Transverse colon (tissue), 4 donors: ENCODE data around the gene SHC2. TPM values are rescaled to one million over a fixed set of nuclear protein-coding genes. Genes with fewer than 3 reads are reported as not detected.
"Not testable (repeated sequence)": the region's sequence is repeated elsewhere in the genome, so short reads cannot be mapped to it uniquely, and the experiment has no call there.

ENCODE experiments used
- DNase-seq: peaks from one replicate; pipeline ENCODE4 v3.0.0-alpha.2; 2019
- H3K27ac ChIP-seq, 4 donors: fragments of 200-600 bp; sonication (generic); 2 replicates each; pipeline ENCODE4 v1.5.1; 2016 to 2018; ENCODE audit warnings: inconsistent platforms in 4 of 4
- H3K27me3 ChIP-seq: fragments of 200-600 bp; sonication (generic); 2 replicates; pipeline ENCODE4 v1.5.1; 2017; ENCODE audit warnings: inconsistent platforms
- H3K36me3 ChIP-seq, 4 donors: fragments of 200-600 bp; sonication (generic); 2 replicates each; pipeline ENCODE4 v1.5.1; 2017 to 2019; ENCODE audit warnings: inconsistent platforms in 4 of 4
- H3K4me1 ChIP-seq, 4 donors: fragments of 200-600 bp; sonication (generic); 2 replicates each; pipeline ENCODE4 v1.5.1; 2017 to 2020; ENCODE audit warnings: inconsistent platforms in 4 of 4
- H3K4me3 ChIP-seq, 4 donors: fragments of 200-600 bp; sonication (generic); 1 replicate in 1 of 4; 2 replicates in 3 of 4; pipeline versions ENCODE4 v1.5.1 to v1.6.1; 2017 to 2019; ENCODE audit warnings: inconsistent platforms in 4 of 4
- H3K9me3 ChIP-seq, 2 donors: fragments of 200-600 bp; sonication (generic); 2 replicates each; pipeline ENCODE4 v1.5.1; 2017 to 2019; ENCODE audit warnings: inconsistent platforms in 2 of 2
- EP300 ChIP-seq: sonication (generic); formaldehyde crosslinking; IDR thresholded peaks from one replicate; pipeline ENCODE4 v1.6.1; 2017; ENCODE audit warnings: antibody characterized with exemption, low read depth
- POLR2A ChIP-seq: fragments of 450-650 bp; IDR thresholded peaks from one replicate; pipeline ENCODE4 v1.6.1; 2016; ENCODE audit warnings: antibody characterized with exemption, mild to moderate bottlenecking, moderate library complexity
- POLR2AphosphoS5 ChIP-seq, 3 donors: sonication (generic); formaldehyde crosslinking; IDR thresholded peaks; one replicate each; pipeline ENCODE4 v1.6.1; 2016; ENCODE audit warnings: antibody characterized with exemption in 3 of 3
- WGBS, 2 donors: methylation state at CpG; one replicate each; pipeline ENCODE4 v1.1.5; 2018; ENCODE audit warnings: low coverage in 1 of 2; 5-methylcytosine and 5-hydroxymethylcytosine counted together
- in situ Hi-C, 4 donors: fragments of 200-750 bp; cut with MboI; loops; one replicate each; pipeline versions ENCODE4 v1.15.0 to v1.15.1; 2017; ENCODE audit warnings: low sequenced_read_pairs in 3 of 4, low pct_ligation_motif_present in 1 of 4, low pct_unique_long_range_greater_than_20kb in 1 of 4
- intact Hi-C: fragments of 100-400 bp; cut with DNase I; formaldehyde crosslinking; loops from one replicate; pipeline ENCODE4 v1.15.1; 2023; ENCODE audit warnings: low total_unique reads
- total RNA-seq, 4 donors: library from RNA; depleted of rRNA; stranded (reverse); fragments of >200 nt; gene quantifications; one replicate each; pipeline ENCODE4 v1.1.0, GENCODE V29; 2016
- TF ChIP-seq, protein P1 (sequence below), 5 experiments: fragments of 200-600 bp in 3 of 5; fragments of 450-650 bp in 2 of 5; sonication (generic) in 3 of 5; IDR thresholded peaks; 1 replicate in 2 of 5; 2 replicates in 3 of 5; pipeline ENCODE4 v1.5.1; 2016 to 2017; ENCODE audit warnings: antibody characterized with exemption in 5 of 5, inconsistent platforms in 3 of 5, mild to moderate bottlenecking in 2 of 5, moderate library complexity in 1 of 5

The SHC2 gene
- total RNA-seq, 4 donors from 2014 or later: 6.3 to 30.3 (median 11.1) TPM

DNA sequence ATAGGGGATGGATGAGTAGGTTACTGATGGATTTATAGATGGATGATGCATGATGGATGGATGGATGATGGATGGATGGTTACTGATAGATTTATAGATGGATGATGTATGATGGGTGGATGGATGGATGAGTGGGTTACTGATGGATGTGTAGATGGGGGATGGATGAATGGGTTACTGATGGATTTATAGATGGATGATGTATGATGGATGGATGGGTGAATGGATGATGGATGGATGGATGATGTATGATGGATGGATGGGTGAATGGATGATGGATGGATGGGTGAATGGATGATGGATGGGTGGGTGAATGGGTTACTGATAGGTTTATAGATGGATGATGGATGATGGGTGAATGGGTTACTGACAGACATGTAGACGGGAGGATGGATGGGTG is 45.5 kb downstream of the SHC2 start:
- no peaks in the 10 kb centered on the region for H3K4me1 ChIP-seq
- 88 to 90% methylated on average over 1 of the region's 1 CpG for WGBS, 2 donors
- no peaks in the 10 kb centered on the region for H3K36me3 ChIP-seq
- H3K9me3 ChIP-seq: no peaks in the 10 kb centered on the region
- DNase-seq: no peak
- intact Hi-C loops (no loop called here), in situ Hi-C loops (no loop called here)
- H3K27me3 ChIP-seq: peaks cover 23% of the 10 kb centered on the region
- H3K27ac ChIP-seq: no peak overlapping the region
- TF ChIP-seq POLR2A (no peak), EP300 (no peak), POLR2AphosphoS5 (IDR thresholded peaks at IDR 0.05) (no peak)
- TF ChIP-seq, protein P1, sequence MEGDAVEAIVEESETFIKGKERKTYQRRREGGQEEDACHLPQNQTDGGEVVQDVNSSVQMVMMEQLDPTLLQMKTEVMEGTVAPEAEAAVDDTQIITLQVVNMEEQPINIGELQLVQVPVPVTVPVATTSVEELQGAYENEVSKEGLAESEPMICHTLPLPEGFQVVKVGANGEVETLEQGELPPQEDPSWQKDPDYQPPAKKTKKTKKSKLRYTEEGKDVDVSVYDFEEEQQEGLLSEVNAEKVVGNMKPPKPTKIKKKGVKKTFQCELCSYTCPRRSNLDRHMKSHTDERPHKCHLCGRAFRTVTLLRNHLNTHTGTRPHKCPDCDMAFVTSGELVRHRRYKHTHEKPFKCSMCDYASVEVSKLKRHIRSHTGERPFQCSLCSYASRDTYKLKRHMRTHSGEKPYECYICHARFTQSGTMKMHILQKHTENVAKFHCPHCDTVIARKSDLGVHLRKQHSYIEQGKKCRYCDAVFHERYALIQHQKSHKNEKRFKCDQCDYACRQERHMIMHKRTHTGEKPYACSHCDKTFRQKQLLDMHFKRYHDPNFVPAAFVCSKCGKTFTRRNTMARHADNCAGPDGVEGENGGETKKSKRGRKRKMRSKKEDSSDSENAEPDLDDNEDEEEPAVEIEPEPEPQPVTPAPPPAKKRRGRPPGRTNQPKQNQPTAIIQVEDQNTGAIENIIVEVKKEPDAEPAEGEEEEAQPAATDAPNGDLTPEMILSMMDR (IDR thresholded peaks at IDR 0.05): no peak
- H3K4me3 ChIP-seq: no peak overlapping the region

DNA sequence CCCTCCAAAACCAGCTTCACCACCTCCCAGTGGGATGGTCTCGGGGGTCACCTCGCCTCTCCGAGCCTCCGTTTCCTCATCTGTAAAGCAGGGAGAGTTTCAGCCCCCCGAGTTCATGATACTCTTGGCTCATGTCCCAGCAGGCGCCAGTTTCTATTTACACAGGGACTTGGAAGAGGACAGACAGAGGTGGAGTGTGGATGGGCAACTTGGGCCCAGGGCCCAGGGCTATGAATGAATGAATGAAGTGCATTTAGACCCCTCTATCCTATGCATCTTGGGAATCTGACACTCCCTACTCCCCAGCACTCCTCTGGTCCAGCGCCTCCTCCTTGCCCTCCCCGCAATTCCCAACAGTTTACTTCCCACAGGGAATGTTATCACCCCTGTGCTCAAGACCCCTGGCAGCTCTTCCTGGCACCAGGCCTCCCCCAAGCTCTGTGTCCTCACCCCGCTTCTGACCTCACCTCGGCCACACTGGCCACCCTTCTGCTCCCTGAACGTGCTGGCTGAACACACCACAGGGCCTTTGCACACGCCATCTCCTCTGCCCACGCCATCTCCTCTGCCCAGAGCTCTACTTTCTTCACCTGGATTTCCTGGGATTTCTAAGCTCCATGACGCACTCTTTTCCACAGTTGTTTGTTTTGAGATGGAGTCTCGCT is 46.9 kb downstream of the SHC2 start:
- in situ Hi-C loops (no loop called here), intact Hi-C loops (no loop called here)
- no peak overlapping the region for H3K4me3 ChIP-seq
- H3K4me1 ChIP-seq: peaks cover 7 to 14% (median 11%) of the 10 kb centered on the region in 4 donors
- no peaks in the 10 kb centered on the region for H3K36me3 ChIP-seq
- TF ChIP-seq POLR2AphosphoS5 (IDR thresholded peaks at IDR 0.05): no peak
- H3K9me3 ChIP-seq: no peaks in the 10 kb centered on the region
- no peak overlapping the region for H3K27ac ChIP-seq
- H3K27me3 ChIP-seq: peaks cover 37% of the 10 kb centered on the region
- DNase-seq: no peak
- WGBS, 2 donors: 71 to 93% methylated on average over 7 to 15 of the region's 15 CpGs

DNA sequence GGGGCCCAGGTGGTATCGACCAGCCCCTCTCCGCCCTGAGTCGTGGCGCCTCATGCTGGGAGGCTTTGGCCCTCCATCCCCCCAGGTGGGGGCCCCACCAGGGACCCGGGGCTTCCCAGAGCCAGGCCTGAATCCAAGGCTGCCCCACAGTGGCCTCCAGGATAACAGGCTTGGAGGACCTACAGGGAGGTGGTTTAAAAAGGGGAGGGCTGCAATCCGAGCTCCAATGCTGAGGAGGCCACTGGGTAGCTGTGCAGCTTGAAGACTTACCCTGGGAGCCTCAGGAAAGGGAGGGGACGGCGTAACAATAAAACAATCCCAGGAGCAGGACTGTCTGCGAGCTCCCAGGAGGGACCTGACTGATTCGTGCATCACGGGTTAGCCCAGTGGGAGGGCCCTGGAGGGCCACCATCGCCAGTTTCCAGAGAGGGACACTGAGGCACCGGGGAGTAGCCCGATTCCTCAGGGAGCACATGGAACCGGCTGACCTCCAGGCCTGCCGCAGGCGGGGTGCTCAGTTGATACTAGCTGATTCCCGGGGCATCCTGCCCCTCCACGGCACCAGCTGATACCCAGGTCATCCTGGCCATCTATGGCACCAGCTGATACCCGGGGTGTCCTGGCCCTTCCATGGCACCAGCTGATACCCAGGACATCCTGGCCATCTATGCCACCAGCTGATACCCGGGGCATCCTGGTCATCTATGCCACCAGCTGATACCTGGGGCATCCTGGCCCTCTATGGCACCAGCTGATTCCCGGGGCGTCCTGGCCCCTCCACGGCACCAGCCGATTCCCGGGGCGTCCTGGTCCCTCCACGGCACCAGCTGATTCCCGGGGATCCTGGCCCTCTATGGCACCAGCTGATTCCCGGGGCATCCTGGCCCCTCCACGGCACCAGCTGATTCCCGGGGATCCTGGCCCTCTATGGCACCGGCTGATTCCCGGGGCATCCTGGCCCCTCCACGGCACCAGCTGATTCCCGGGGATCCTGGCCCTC is 48.2 kb downstream of the SHC2 start:
- H3K36me3 ChIP-seq: no peaks in the 10 kb centered on the region
- no peak overlapping the region for H3K4me3 ChIP-seq
- no peak overlapping the region for H3K27ac ChIP-seq
- DNase-seq: no peak
- in situ Hi-C loops (no loop called here), intact Hi-C loops (no loop called here)
- peaks cover 13 to 24% (median 20%) of the 10 kb centered on the region in 4 donors for H3K4me1 ChIP-seq
- 46% methylated on average over 34 of the region's 36 CpGs; no CpG with 5 or more reads in 1 of the 2 donors for WGBS, 2 donors
- H3K27me3 ChIP-seq: peaks cover 49% of the 10 kb centered on the region
- TF ChIP-seq EP300 (no peak), POLR2AphosphoS5 (IDR thresholded peaks at IDR 0.05) (no peak), POLR2A (no peak)
- TF ChIP-seq, protein P1 (IDR thresholded peaks at IDR 0.05): no peak
- H3K9me3 ChIP-seq: no peaks in the 10 kb centered on the region

DNA sequence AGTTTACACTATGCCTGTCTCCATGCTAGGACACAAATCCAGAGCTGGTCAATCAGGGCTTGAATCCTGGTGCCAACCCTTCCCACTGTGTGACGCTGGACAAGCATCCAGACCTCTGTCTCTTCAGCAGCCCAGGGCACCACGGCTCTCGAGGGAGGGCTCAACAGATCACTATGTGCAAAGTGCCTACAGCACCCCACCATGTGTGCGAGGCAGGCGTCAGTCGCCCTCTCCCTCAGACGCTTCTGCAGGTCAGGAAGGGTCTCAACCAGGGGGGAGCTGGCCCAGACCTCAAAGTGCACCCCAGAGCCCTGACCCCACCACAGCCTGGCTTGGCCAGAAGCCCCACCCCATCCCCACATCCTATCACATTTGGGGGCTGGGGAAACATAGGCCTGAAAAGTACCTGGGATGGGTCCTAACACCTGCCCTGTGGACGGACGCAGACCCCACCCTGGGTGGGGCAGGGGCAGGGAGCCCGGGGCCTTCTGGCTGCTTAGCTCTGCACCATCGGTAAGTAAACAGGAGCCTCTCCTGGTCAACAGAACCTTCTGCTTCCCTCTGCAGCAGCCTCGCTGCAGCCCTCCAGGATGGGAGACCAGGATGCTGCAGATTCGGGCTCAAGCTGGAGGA is 49.0 kb downstream of the SHC2 start:
- Histone ChIP-seq H3K27me3 (peaks cover 57% of the 10 kb centered on the region), H3K4me1 (peaks cover 13 to 24% (median 20%) of the 10 kb centered on the region in 4 donors), H3K27ac (no peak overlapping the region), H3K9me3 (no peaks in the 10 kb centered on the region), H3K4me3 (no peak overlapping the region), H3K36me3 (no peaks in the 10 kb centered on the region)
- in situ Hi-C loops (no loop called here), intact Hi-C loops (no loop called here)
- WGBS, 2 donors: 38% methylated on average over 13 of the region's 13 CpGs; no CpG with 5 or more reads in 1 of the 2 donors
- no peak for DNase-seq
- TF ChIP-seq POLR2A: no peak
- TF ChIP-seq POLR2AphosphoS5 (IDR thresholded peaks at IDR 0.05): no peak
- TF ChIP-seq EP300: no peak
- TF ChIP-seq, protein P1 (IDR thresholded peaks at IDR 0.05): no peak

DNA sequence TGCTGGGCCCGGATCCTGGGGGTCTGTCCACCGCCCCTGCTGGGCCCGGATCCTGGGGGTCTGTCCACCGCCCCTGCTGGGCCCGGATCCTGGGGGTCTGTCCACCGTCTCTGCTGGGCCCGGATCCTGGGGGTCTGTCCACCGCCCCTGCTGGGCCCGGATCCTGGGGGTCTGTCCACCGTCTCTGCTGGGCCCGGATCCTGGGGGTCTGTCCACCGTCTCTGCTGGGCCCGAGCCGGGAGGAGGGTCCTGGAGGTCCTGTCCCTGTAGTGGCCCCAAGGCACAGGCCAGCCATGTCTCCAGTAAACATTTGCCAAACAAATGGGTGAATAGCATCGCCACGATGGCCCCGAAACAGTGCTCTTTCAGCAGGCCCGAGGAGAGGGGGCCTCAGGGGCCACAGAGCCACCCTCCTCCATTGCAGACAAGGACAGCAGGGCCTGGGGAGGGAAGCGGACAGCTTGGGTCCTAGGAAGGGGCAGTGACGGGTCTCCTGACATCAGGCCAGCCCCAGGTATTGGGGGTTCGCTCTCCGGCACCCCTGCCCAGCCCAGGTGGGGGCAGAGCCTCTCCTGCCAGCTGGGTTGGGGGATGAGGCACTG is 49.6 kb downstream of the SHC2 start:
- intact Hi-C loops, H3K27ac ChIP-seq, in situ Hi-C loops, H3K36me3 ChIP-seq, H3K9me3 ChIP-seq, DNase-seq, H3K4me3 ChIP-seq: not testable (repeated sequence)
- Histone ChIP-seq H3K4me1 (peaks cover 13 to 24% (median 20%) of the 10 kb centered on the region in 4 donors), H3K27me3 (peaks cover 63% of the 10 kb centered on the region)
- WGBS, 2 donors: 71 to 100% methylated on average over 1 to 11 of the region's 22 CpGs
